Activated CD8-positive, alpha-beta T cell treated with anti-CD3 and anti-CD28 coated beads for 36 hours (primary cell): ENCODE results near the gene XPO6. TPM values are rescaled to one million over a fixed set of nuclear protein-coding genes. Genes with fewer than 3 reads are reported as not detected.

ENCODE experiments used
- ATAC-seq: fragments of 200-7000 bp; cut with Tn5 transposase; one replicate; pipeline ENCODE4 v1.10.0; 2021; ENCODE audit warnings: mild to moderate bottlenecking, moderate library complexity
- CTCF ChIA-PET: fragments of 350-600 bp; sonication (Branson Sonifier 250); formaldehyde crosslinking; loops from one replicate; lab custom pipeline; 2021; ENCODE audit warnings: antibody characterized with exemption; lab: Charles Lee
- POLR2A ChIA-PET: fragments of 350-600 bp; sonication (Branson Sonifier 250); formaldehyde crosslinking; loops from one replicate; lab custom pipeline; 2021; ENCODE audit warnings: antibody characterized with exemption; lab: Charles Lee
- DNase-seq: peaks from one replicate; pipeline ENCODE4 v3.0.0-alpha.2; 2020
- H3K27ac Mint-ChIP-seq: one replicate; pipeline ENCODE4 v1.8.0; 2021; ENCODE audit warnings: mild to moderate bottlenecking, mixed read lengths
- H3K27me3 Mint-ChIP-seq: one replicate; pipeline ENCODE4 v1.8.0; 2021; ENCODE audit warnings: mixed read lengths
- H3K36me3 Mint-ChIP-seq: one replicate; pipeline ENCODE4 v1.8.0; 2021; ENCODE audit warnings: low read depth, mixed read lengths
- H3K4me1 Mint-ChIP-seq: one replicate; pipeline ENCODE4 v1.8.0; 2021; ENCODE audit warnings: low read depth, mixed read lengths
- H3K4me3 Mint-ChIP-seq: one replicate; pipeline ENCODE4 v1.8.0; 2021; ENCODE audit warnings: mild to moderate bottlenecking, moderate library complexity, mixed read lengths
- H3K9me3 Mint-ChIP-seq: one replicate; pipeline ENCODE4 v1.8.0; 2021; ENCODE audit warnings: mixed read lengths
- intact Hi-C: fragments of 100-400 bp; cut with micrococcal nuclease; formaldehyde crosslinking; loops from one replicate; pipeline ENCODE4 v1.10.0; 2022
- total RNA-seq, 2 experiments: library from RNA; stranded (reverse); gene quantifications; one replicate each; pipeline ENCODE4 v1.2.3, GENCODE V29; 2021
- TF ChIP-seq, protein P1 (sequence below): fragments of 200-600 bp; IDR thresholded peaks from one replicate; pipeline ENCODE4 v1.8.0; 2022; ENCODE audit warnings: antibody characterized with exemption, mild to moderate bottlenecking

The XPO6 gene
- total RNA-seq, 2 experiments from 2014 or later = 250 to 253 TPM

DNA sequence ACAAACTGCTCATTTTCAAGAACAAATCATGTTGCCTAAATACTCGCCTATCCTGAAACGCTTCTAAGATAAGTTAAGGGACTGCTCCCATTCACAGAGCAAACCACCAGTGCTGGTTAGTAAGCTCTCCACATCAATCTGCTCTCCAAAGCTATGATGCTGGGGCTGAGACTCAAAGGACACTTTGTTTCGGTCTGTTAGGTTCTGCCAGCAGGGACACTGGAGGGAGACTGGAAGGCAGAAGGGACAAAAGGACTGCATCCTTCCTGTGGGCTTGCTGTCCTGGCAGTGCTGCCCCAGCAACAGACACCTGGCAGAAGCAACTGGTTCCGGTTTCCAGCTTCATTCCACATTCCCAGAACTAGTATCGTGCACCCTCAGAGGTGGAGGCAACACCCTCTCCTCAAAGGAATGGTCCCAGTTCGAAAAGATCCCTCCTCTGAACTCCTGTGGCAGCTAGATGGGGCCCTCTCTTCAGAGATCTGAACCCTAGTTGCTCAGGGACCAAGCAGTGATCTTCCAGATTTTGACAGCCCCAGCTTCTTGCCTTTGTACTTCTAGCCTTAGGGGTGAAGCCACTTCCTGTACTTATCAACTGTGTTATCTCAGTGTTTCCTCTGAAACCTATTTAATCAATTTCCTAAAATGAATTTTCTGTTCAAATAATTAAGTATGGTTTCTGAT, 74.9 kb downstream of the XPO6 start:
- Mint-ChIP-seq H3K4me1 (peaks cover 45% of the 10 kb centered on the region), H3K36me3 (peaks cover 75% of the 10 kb centered on the region), H3K27me3 (no peaks in the 10 kb centered on the region), H3K27ac (peak overlapping the region; percentile 83), H3K4me3 (no peak overlapping the region), H3K9me3 (peaks cover 2% of the 10 kb centered on the region)
- TF ChIP-seq, protein P1, sequence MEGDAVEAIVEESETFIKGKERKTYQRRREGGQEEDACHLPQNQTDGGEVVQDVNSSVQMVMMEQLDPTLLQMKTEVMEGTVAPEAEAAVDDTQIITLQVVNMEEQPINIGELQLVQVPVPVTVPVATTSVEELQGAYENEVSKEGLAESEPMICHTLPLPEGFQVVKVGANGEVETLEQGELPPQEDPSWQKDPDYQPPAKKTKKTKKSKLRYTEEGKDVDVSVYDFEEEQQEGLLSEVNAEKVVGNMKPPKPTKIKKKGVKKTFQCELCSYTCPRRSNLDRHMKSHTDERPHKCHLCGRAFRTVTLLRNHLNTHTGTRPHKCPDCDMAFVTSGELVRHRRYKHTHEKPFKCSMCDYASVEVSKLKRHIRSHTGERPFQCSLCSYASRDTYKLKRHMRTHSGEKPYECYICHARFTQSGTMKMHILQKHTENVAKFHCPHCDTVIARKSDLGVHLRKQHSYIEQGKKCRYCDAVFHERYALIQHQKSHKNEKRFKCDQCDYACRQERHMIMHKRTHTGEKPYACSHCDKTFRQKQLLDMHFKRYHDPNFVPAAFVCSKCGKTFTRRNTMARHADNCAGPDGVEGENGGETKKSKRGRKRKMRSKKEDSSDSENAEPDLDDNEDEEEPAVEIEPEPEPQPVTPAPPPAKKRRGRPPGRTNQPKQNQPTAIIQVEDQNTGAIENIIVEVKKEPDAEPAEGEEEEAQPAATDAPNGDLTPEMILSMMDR = no peak
- DNase-seq = peak; percentile 49
- ChIA-PET POLR2A (interaction anchor here (0.8 to 1.2 kb wide), 3 partner anchors 10 to 76 kb away, joined by 3 read pairs; no protein-coding TSS in a partner anchor), CTCF (interaction anchor here (0.7 to 7.2 kb wide), 8 partner anchors 25 to 82 kb away, joined by 3 to 83 read pairs (median 3); no protein-coding TSS in a partner anchor)
- peak; percentile 11 for ATAC-seq
- intact Hi-C loops = no loop called here

DNA sequence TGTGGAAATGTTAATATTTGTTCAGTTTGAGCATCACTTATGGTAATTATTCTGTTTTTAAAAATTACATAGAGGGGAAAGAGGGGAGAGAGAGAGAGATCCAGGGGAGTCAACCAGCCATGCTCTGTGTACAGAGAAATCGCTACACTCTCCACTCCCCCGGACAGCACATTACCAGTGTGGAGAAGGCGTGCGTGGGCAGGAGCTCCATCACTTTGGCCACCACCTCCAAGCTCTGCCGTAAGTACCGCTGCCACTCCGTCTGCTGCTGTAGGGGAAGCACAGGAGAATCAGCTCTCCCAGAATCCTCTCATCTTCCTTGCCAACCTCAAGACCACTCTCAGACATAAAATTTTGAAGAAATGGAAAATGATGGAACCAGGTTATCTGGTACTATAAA, 78.1 kb downstream of the XPO6 start:
- H3K27me3 Mint-ChIP-seq = no peaks in the 10 kb centered on the region
- ATAC-seq = no peak
- no peak overlapping the region for H3K27ac Mint-ChIP-seq
- intact Hi-C loops = no loop called here
- H3K4me1 Mint-ChIP-seq = peaks cover 27% of the 10 kb centered on the region
- ChIA-PET POLR2A (interaction anchor here (1.2 to 1.5 kb wide), 3 partner anchors 14 to 797 kb away, joined by 3 to 4 read pairs (median 3); no protein-coding TSS in a partner anchor), CTCF (interaction anchor here (0.8 to 3.0 kb wide), 5 partner anchors 9 to 144 kb away, joined by 3 to 10 read pairs (median 3); no protein-coding TSS in a partner anchor)
- H3K4me3 Mint-ChIP-seq = no peak overlapping the region
- DNase-seq = no peak
- peaks cover 74% of the 10 kb centered on the region for H3K36me3 Mint-ChIP-seq
- TF ChIP-seq, protein P1 = no peak
- no peaks in the 10 kb centered on the region for H3K9me3 Mint-ChIP-seq

DNA sequence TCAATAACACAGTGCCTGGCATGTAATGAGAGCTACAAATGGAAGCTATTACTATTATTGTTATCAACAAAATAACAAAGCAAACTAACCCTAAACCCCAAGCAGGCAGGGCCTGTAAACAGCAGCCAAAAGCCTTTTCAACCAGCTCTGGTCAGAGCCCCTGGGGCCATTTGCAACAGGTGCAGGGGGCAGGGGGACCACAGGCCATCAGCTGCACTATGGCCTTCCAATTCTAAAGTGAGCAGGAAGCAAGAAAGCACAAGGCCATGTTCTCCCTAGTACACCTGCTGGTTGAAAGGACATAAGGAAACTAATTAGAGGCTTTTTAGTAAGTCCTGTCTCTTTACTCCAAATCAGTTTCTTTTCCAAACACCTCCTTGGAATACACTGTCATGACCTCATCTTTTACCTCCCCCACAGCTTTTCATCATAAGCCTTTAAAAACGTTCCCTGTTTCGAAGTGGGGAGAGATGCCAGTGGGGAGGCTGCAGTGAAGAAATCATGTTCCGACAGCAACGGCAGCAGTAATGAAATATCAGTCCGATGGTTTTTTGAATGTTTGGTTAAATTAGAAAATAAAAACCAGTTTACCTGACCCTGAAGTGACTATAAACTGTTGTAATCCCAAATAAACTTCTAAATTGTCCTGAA, 79.9 kb downstream of the XPO6 start:
- intact Hi-C loops = no loop called here
- ChIA-PET CTCF (interaction anchor here (1.0 to 2.4 kb wide), 3 partner anchors 7 to 86 kb away, joined by 3 to 13 read pairs (median 3); no protein-coding TSS in a partner anchor), POLR2A (interaction anchor here (1.3 to 1.9 kb wide), 3 partner anchors 9 to 81 kb away, joined by 3 to 4 read pairs (median 3); no protein-coding TSS in a partner anchor)
- TF ChIP-seq, protein P1 = no peak
- Mint-ChIP-seq H3K36me3 (peaks cover 74% of the 10 kb centered on the region), H3K4me3 (no peak overlapping the region), H3K27me3 (no peaks in the 10 kb centered on the region), H3K4me1 (peaks cover 15% of the 10 kb centered on the region), H3K9me3 (no peaks in the 10 kb centered on the region), H3K27ac (peak overlapping the region; percentile 16)
- ATAC-seq (no peak), DNase-seq (no peak)

DNA sequence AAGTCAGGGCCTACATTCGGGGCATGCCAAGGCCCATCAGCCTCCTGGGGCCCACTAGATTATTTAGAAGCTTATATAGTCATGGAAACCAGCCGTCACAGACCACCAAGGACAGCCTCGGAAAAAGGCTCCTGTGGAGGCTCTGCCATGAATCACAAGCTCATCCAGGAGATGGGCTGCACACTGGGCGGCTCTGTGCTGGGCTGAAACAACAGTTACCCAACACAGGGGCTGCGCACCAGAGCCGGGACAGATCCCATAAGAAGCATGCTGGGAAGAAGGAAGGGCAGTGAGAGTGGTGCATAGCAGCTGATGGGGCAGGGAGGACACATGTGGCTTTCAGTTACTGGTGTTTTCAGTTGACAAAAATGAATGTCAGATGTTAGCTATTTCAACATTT, 80.6 kb downstream of the XPO6 start:
- POLR2A ChIA-PET = interaction anchor here (0.5 to 1.9 kb wide), 5 partner anchors 10 to 81 kb away, joined by 3 to 4 read pairs (median 3); no protein-coding TSS in a partner anchor
- H3K27ac Mint-ChIP-seq = peak overlapping the region; percentile 25

More for the DNA sequence above, 80.6 kb downstream of the XPO6 start:
- intact Hi-C loops = no loop called here
- Mint-ChIP-seq H3K36me3 (peaks cover 73% of the 10 kb centered on the region), H3K4me1 (peaks cover 11% of the 10 kb centered on the region), H3K9me3 (no peaks in the 10 kb centered on the region), H3K27me3 (no peaks in the 10 kb centered on the region), H3K4me3 (no peak overlapping the region)
- TF ChIP-seq, protein P1 = no peak
- ATAC-seq (no peak), DNase-seq (no peak)
- CTCF ChIA-PET = interaction anchor here (1.0 to 2.4 kb wide), 4 partner anchors 8 to 87 kb away, joined by 3 to 13 read pairs (median 4); no protein-coding TSS in a partner anchor
